HG03520 (cell line): ENCODE measurements around the gene NACA2.
"Not testable (repeated sequence)": the region's sequence is repeated elsewhere in the genome, so short reads cannot be mapped to it uniquely, and the experiment has no call there.

Experiments
- ATAC-seq: cut with Tn5 transposase; IDR thresholded peaks from one replicate; pipeline ENCODE4 v1.9.1; 2021; ENCODE audit warnings: mild to moderate bottlenecking, moderate library complexity; ENCODE audit not compliant: unreplicated experiment

The NACA2 gene

GRCh38 chr17:61579347-61579746 is 11.7 kb downstream of the NACA2 start:
- no peak for ATAC-seq

GRCh38 chr17:61578645-61579044 is 12.4 kb downstream of the NACA2 start:
- ATAC-seq: no peak

GRCh38 chr17:61575983-61576382 is 15.0 kb downstream of the NACA2 start:
- ATAC-seq: no peak

- ATAC-seq: no peak
These were observed 15.6 kb downstream of the NACA2 start for GRCh38 chr17:61575352-61575975.

- no peak for ATAC-seq
These were observed 16.3 kb downstream of the NACA2 start for GRCh38 chr17:61574542-61575351.

- ATAC-seq: not testable (repeated sequence)
These were observed 18.5 kb downstream of the NACA2 start for GRCh38 chr17:61572547-61572946.

- ATAC-seq: no peak
These were observed 19.4 kb downstream of the NACA2 start for GRCh38 chr17:61571624-61572023.

GRCh38 chr17:61570118-61570517 is 20.9 kb downstream of the NACA2 start:
- ATAC-seq: no peak

GRCh38 chr17:61569525-61569924 is 21.5 kb downstream of the NACA2 start:
- not testable (repeated sequence) for ATAC-seq

- no peak for ATAC-seq
These were observed 22.6 kb downstream of the NACA2 start for GRCh38 chr17:61568219-61569072.

GRCh38 chr17:61567045-61567802 is 23.8 kb downstream of the NACA2 start:
- no peak for ATAC-seq

- not testable (repeated sequence) for ATAC-seq
These were observed 24.6 kb downstream of the NACA2 start for GRCh38 chr17:61566448-61566847.

- not testable (repeated sequence) for ATAC-seq
These were observed 25.2 kb downstream of the NACA2 start for GRCh38 chr17:61565850-61566249.

- no peak for ATAC-seq
These were observed 25.8 kb downstream of the NACA2 start for GRCh38 chr17:61565213-61565612.

GRCh38 chr17:61562287-61562686 is 28.7 kb downstream of the NACA2 start:
- ATAC-seq: no peak

- no peak for ATAC-seq
These were observed 29.7 kb downstream of the NACA2 start for GRCh38 chr17:61561354-61561753.

- ATAC-seq: no peak
These were observed 30.9 kb downstream of the NACA2 start for GRCh38 chr17:61560071-61560470.

GRCh38 chr17:61556224-61557188 is 34.5 kb downstream of the NACA2 start:
- ATAC-seq: no peak

- no peak for ATAC-seq
These were observed 35.9 kb downstream of the NACA2 start for GRCh38 chr17:61555127-61555566.
